GM18508 (cell line): ENCODE data around the gene WDFY3.
"Not testable (repeated sequence)": the region's sequence is repeated elsewhere in the genome, so short reads cannot be mapped to it uniquely, and the experiment has no call there.

Source experiments
- ATAC-seq: cut with Tn5 transposase; IDR thresholded peaks from one replicate; pipeline ENCODE4 v1.9.1; 2021; ENCODE audit warnings: moderate number of reproducible peaks; ENCODE audit not compliant: insufficient read depth, unreplicated experiment

Gene WDFY3

DNA sequence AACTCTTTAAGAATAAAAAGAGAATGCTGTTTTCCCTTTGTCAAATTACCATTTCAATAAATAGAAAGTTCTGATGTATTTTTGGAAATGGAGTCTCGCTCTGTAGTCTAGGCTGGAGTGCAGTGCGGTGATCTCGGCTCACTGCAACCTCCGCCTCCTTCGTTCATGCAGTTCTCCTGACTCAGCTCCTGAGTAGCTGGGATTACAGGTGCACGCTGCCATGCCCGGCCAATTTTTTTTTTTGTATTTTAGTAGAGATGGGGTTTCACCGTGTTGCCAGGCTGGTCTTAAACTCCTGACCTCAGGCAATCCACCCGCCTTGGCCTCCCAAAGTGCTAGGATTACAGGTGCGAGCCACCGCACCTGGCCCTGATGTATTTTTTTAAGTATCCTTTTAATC lies 159.9 kb downstream of the WDFY3 start:
- ATAC-seq = not testable (repeated sequence)

GRCh38 chr4:84804136-84804535 lies 162.4 kb downstream of the WDFY3 start:
- no peak for ATAC-seq

GRCh38 chr4:84803720-84804119 lies 162.8 kb downstream of the WDFY3 start:
- no peak for ATAC-seq

- ATAC-seq = no peak
Observed at GRCh38 chr4:84803116-84803515, 163.4 kb downstream of the WDFY3 start.

DNA sequence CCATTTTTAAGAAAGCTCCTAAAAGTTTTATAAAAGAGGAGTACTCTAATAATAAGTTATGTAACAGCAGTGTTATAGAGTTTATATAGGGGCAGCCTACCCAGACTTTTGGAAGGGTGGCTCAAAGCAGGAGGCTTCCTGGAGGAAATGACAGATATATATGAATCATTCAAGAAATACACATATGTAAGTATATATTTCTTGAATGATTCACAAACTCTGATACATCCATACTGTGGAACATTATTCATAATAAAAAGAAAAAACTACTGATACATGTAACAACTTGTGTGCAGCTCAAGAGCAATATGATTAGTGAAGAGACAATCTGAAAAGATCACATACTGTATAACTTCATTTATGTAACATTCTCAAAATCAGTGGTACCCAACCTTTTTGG lies 166.2 kb downstream of the WDFY3 start:
- no peak for ATAC-seq

DNA sequence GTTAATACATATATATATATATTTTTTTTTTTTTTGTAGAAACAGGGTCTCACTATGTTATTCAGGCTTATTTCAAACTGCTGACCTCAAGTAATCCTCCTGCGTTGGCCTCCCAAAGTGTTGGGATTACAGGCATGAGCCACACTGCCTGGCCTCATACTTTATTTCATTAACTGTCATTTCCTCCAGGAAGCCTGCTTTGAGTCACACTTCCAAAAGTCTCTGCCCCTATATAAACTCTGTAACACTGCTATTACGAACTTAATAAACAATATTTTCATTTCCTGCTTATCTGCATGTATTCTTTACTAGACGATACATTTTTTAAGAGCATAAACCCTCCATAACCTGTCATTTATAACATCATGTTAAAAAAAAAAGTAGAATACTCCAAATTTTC lies 167.2 kb downstream of the WDFY3 start:
- ATAC-seq = no peak

DNA sequence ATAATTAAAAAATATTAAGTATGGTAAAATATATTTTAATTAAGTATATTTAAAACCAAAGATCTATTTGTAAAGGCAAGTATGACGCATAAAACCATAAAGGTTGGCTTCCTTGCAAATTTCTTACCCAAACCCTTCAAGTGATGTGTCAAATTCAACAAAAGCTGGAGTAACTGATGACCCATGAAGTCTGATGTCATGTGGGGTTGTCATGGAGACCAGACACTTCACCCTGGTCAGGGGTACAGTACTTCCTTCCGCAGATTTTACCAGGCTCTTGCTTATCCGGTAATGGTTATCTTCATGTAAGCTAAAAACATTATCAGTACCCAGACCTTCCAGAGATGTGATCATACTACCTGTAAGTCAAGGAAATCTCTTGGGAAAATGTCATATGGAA lies 170.1 kb downstream of the WDFY3 start:
- ATAC-seq = no peak

- ATAC-seq = no peak
Observed at GRCh38 chr4:84792366-84793301, 173.9 kb downstream of the WDFY3 start.

DNA sequence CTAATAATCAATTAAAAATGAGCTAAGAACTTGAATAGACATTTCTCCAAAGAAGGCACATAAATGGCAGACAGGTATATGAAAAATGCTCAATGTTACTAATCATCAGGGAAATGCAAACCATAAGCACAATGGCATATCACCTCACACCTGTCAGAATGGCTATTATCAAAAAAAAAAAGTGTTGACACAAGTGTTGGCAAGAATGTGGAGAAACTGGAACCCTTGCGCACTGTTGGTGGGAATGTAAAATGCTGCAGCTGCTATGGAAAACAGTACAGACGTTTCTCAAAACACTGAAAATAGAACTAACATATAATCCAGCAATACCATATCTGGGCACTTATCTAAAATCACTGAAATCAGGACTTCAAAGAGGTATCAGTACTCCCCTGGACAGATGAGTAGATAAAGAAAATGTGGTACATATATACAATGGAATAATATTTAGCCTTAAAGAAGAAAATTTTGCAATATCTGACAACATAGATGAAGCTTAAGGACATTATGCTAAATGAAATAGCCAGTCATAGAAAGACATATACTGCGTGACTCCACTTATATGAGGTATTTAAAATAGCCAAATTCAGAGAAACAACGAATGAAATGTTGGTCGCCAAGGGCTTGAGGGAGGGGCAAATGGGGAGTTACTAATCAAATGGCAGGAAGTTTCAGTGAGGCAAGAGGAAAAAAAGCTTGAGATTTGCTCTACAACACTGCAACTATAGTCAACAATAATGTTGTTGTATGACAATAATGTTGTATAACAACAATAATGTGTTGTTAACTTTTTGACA lies 175.5 kb downstream of the WDFY3 start:
- ATAC-seq = no peak

GRCh38 chr4:84786478-84786877 lies 180.0 kb downstream of the WDFY3 start:
- no peak for ATAC-seq

DNA sequence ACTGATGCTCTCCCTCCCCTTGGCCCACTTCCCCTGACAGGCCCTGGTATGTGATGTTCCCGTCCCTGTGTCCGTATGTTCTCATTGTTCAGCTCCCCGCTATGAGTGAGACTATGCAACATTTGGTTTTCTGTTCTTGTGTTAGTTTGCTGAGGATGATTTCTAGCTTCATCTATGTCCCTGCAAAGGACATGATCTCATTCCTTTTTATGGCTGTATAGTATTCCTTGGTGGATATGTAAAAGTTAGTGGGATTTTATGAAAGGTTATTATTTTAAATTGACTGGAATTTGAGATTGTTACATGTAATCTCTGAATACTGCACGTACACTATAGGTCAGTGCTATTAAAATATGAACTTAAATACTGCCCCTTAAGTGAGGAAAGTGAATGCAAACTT lies 184.0 kb downstream of the WDFY3 start:
- no peak for ATAC-seq

GRCh38 chr4:84780719-84781118 lies 185.8 kb downstream of the WDFY3 start:
- ATAC-seq = no peak

- no peak for ATAC-seq
Observed at GRCh38 chr4:84778041-84778440, 188.4 kb downstream of the WDFY3 start.

DNA sequence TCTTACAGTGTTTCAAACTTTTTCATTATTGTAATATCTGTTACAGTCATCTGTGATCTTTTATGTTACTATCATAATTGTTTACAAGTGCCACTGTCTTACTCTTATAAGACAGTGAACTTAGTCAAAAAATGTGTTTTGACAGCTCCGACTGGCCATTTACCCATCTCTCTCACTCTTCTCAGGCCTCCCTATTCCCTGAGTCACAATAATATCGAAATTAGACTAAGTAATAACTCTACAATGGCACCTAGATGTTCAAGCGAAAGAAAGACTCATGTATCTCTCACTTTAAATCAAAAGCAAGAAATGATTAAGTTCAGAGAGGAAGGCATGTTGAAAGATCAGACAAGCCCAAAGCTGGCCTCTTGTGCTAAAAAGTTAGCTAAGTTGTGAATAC lies 199.3 kb downstream of the WDFY3 start:
- no peak for ATAC-seq

GRCh38 chr4:84753321-84753972 lies 213.0 kb downstream of the WDFY3 start:
- no peak for ATAC-seq

DNA sequence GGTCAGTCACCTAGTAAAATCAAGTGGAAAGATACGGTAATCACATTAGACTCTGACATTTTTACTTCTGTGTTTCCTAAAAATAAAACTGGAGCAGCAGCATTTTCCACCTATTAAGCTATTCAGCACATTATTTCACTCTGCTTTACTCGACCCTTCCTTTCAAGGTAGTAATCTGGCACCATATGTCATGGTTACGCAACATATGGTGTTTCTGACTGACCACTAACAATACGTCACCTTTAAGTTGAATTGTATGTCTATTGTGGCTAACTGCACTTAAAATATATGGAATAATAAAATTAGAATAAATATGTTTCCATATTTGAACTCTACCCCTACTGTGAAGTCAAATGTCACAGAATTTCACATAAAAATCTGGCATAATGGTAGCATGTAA lies 214.8 kb downstream of the WDFY3 start:
- no peak for ATAC-seq

- ATAC-seq = no peak
Observed at GRCh38 chr4:84750960-84751283, 215.6 kb downstream of the WDFY3 start.

GRCh38 chr4:84750260-84750959 lies 216.1 kb downstream of the WDFY3 start:
- peak; percentile 81 for ATAC-seq

GRCh38 chr4:84740057-84740456 lies 226.4 kb downstream of the WDFY3 start:
- no peak for ATAC-seq

GRCh38 chr4:84738622-84739021 lies 227.9 kb downstream of the WDFY3 start:
- ATAC-seq = no peak
